GM23338 (cell line): ENCODE measurements around the gene NME9.

Source experiments
- CTCF ChIP-seq, 2 experiments: fragments of 200-600 bp in 1 of 2; sonication (generic) in 1 of 2; conservative IDR thresholded peaks; 2 replicates each; pipeline versions ENCODE4 v1.5.1 to v1.6.1; 2016 to 2017; ENCODE audit warnings: antibody characterized with exemption in 2 of 2, low read depth in 2 of 2, mild to moderate bottlenecking in 2 of 2, moderate library complexity in 1 of 2
- EZH2 ChIP-seq: fragments of 200-600 bp; sonication (generic); IDR thresholded peaks from one replicate; pipeline ENCODE4 v1.8.0; 2017; ENCODE audit warnings: antibody characterized with exemption, mild to moderate bottlenecking, low read depth; ENCODE audit not compliant: unreplicated experiment
- POLR2AphosphoS5 ChIP-seq: IDR thresholded peaks from 2 replicates; pipeline ENCODE4 v1.6.1; 2016; ENCODE audit warnings: antibody characterized with exemption, low read depth
- STAT1 ChIP-seq: IDR thresholded peaks from one replicate; pipeline ENCODE4 v1.6.1; 2016; ENCODE audit warnings: antibody characterized with exemption; ENCODE audit not compliant: unreplicated experiment
- ZNF114 ChIP-seq: fragments of 250-450 bp; sonication (Bioruptor Pico); IDR thresholded peaks from 2 replicates; pipeline ENCODE4 v1.5.0; 2020; ENCODE audit warnings: mild to moderate bottlenecking, moderate library complexity
- TF ChIP-seq, protein P1 (sequence below): IDR thresholded peaks from one replicate; pipeline ENCODE4 v1.6.1; 2018; ENCODE audit warnings: antibody characterized with exemption; ENCODE audit not compliant: unreplicated experiment

GRCh38 chr3:138338811-138339210 lies 9.2 kb upstream of the NME9 start:
- TF ChIP-seq CTCF (conservative IDR thresholded peaks at IDR 0.05; ENCODE audit: low read depth in 2 of 2) (no peak), POLR2AphosphoS5 (no peak), EZH2 (no peak), STAT1 (no peak), ZNF114 (CRISPR knock-in tag) (no peak)
- TF ChIP-seq, protein P1, sequence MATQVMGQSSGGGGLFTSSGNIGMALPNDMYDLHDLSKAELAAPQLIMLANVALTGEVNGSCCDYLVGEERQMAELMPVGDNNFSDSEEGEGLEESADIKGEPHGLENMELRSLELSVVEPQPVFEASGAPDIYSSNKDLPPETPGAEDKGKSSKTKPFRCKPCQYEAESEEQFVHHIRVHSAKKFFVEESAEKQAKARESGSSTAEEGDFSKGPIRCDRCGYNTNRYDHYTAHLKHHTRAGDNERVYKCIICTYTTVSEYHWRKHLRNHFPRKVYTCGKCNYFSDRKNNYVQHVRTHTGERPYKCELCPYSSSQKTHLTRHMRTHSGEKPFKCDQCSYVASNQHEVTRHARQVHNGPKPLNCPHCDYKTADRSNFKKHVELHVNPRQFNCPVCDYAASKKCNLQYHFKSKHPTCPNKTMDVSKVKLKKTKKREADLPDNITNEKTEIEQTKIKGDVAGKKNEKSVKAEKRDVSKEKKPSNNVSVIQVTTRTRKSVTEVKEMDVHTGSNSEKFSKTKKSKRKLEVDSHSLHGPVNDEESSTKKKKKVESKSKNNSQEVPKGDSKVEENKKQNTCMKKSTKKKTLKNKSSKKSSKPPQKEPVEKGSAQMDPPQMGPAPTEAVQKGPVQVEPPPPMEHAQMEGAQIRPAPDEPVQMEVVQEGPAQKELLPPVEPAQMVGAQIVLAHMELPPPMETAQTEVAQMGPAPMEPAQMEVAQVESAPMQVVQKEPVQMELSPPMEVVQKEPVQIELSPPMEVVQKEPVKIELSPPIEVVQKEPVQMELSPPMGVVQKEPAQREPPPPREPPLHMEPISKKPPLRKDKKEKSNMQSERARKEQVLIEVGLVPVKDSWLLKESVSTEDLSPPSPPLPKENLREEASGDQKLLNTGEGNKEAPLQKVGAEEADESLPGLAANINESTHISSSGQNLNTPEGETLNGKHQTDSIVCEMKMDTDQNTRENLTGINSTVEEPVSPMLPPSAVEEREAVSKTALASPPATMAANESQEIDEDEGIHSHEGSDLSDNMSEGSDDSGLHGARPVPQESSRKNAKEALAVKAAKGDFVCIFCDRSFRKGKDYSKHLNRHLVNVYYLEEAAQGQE: no peak
